A673 (cell line): ENCODE data around the gene NDST4. TPM values are rescaled to one million over a fixed set of nuclear protein-coding genes. Genes with fewer than 3 reads are reported as not detected.

Experiments used
- BruUV-seq: library from RNA; stranded (reverse); fragments of 400-500 nt; replicated peaks from 2 replicates; lab custom pipeline; 2021; lab: Mats Ljungman, UMichigan
- CTCF ChIA-PET: fragments of 300-600 bp; sonication (Branson Sonifier 250); formaldehyde crosslinking; loops from one replicate; lab custom pipeline; 2022; ENCODE audit warnings: antibody characterized with exemption; lab: Charles Lee
- POLR2A ChIA-PET: fragments of 300-600 bp; sonication (Branson Sonifier 250); formaldehyde crosslinking; loops from one replicate; lab custom pipeline; 2022; ENCODE audit warnings: antibody characterized with exemption; ENCODE audit not compliant: low non-redundant PET; lab: Charles Lee
- DNase-seq: peaks from one replicate; pipeline ENCODE4 v3.0.0-alpha.2; 2015; ENCODE audit warnings: low spot score
- H3K27ac ChIP-seq: fragments of 200-600 bp; sonication (generic); 2 replicates; pipeline ENCODE4 v1.5.1; 2016; ENCODE audit warnings: mixed run types, low read depth, mild to moderate bottlenecking, mixed read lengths, antibody characterized with exemption, low read length; ENCODE audit not compliant: poor library complexity, severe bottlenecking
- H3K27me3 ChIP-seq: fragments of 200-600 bp; sonication (generic); replicated peaks from 2 replicates; pipeline ENCODE4 v1.6.1; 2017; ENCODE audit warnings: mixed run types, low read depth, mild to moderate bottlenecking, mixed read lengths, antibody characterized with exemption, low read length; ENCODE audit not compliant: insufficient read depth, poor library complexity
- H3K36me3 ChIP-seq: fragments of 200-600 bp; sonication (generic); 2 replicates; pipeline ENCODE4 v1.6.1; 2016; ENCODE audit warnings: mixed run types, mild to moderate bottlenecking, mixed read lengths, antibody characterized with exemption, low read length; ENCODE audit not compliant: insufficient read depth, poor library complexity, severe bottlenecking
- H3K4me1 ChIP-seq: fragments of 200-600 bp; sonication (generic); 2 replicates; pipeline ENCODE4 v1.6.1; 2017; ENCODE audit warnings: mixed run types, mild to moderate bottlenecking, mixed read lengths, antibody characterized with exemption, low read length; ENCODE audit not compliant: insufficient read depth, poor library complexity, severe bottlenecking
- H3K4me3 ChIP-seq: fragments of 200-600 bp; sonication (generic); 2 replicates; pipeline ENCODE4 v1.5.1; 2016; ENCODE audit warnings: low read depth, mixed run types, mild to moderate bottlenecking, mixed read lengths, low read length; ENCODE audit not compliant: poor library complexity, severe bottlenecking
- H3K9me3 ChIP-seq: fragments of 200-600 bp; sonication (generic); 2 replicates; pipeline ENCODE4 v1.6.1; 2016; ENCODE audit warnings: mixed run types, low read depth, mild to moderate bottlenecking, mixed read lengths, antibody characterized with exemption, low read length; ENCODE audit not compliant: poor library complexity, severe bottlenecking
- CTCF ChIP-seq: fragments of 300-800, 200-600 bp; sonication (generic); conservative IDR thresholded peaks from 2 replicates; pipeline ENCODE4 v1.5.1; 2017; ENCODE audit warnings: low read depth, mild to moderate bottlenecking, antibody characterized with exemption, low read length, moderate library complexity, mixed read lengths
- EZH2 ChIP-seq: fragments of 200-600 bp; sonication (generic); IDR thresholded peaks from 2 replicates; pipeline ENCODE4 v1.6.1; 2017; ENCODE audit warnings: borderline replicate concordance, low read depth, mild to moderate bottlenecking, mixed read lengths, antibody characterized with exemption, low read length; ENCODE audit not compliant: poor library complexity, severe bottlenecking
- intact Hi-C: fragments of 100-400 bp; cut with micrococcal nuclease; formaldehyde crosslinking; loops from one replicate; pipeline ENCODE4 v1.10.0; 2022; ENCODE audit not compliant: unreplicated experiment
- total RNA-seq: library from RNA; stranded (reverse); gene quantifications from 2 replicates; pipeline ENCODE4 v1.2.3, GENCODE V29; 2021

Gene NDST4
- total RNA-seq, 1 experiment from 2014 or later, result 32.8 TPM

- H3K9me3 ChIP-seq, result no peaks in the 10 kb centered on the region
- no peak overlapping the region for H3K27ac ChIP-seq
- H3K36me3 ChIP-seq, result no peaks in the 10 kb centered on the region
- H3K4me1 ChIP-seq, result no peaks in the 10 kb centered on the region
- BruUV-seq, result no TSS peak
- no peak for DNase-seq
- CTCF ChIA-PET, result no interaction called here
- POLR2A ChIA-PET, result no interaction called here
- no peaks in the 10 kb centered on the region for H3K27me3 ChIP-seq
- TF ChIP-seq CTCF (no peak), EZH2 (no peak)
- H3K4me3 ChIP-seq, result no peak overlapping the region
- intact Hi-C loops, result no loop called here
Measured at GRCh38 chr4:114860786-114861185, 252.6 kb downstream of the NDST4 start.

- no peak overlapping the region for H3K27ac ChIP-seq
- no peaks in the 10 kb centered on the region for H3K9me3 ChIP-seq
- ChIA-PET POLR2A (no interaction called here), CTCF (no interaction called here)
- TF ChIP-seq EZH2, result no peak
- no peak for TF ChIP-seq CTCF
- no peak overlapping the region for H3K4me3 ChIP-seq
- DNase-seq, result no peak
- BruUV-seq, result no TSS peak
- no peaks in the 10 kb centered on the region for H3K4me1 ChIP-seq
- H3K27me3 ChIP-seq, result no peaks in the 10 kb centered on the region
- intact Hi-C loops, result no loop called here
- no peaks in the 10 kb centered on the region for H3K36me3 ChIP-seq
Measured at GRCh38 chr4:114857831-114858230, 255.6 kb downstream of the NDST4 start.

GRCh38 chr4:114839986-114840385 is 273.4 kb downstream of the NDST4 start:
- DNase-seq, result no peak
- intact Hi-C loops, result no loop called here
- H3K27ac ChIP-seq, result no peak overlapping the region
- H3K4me3 ChIP-seq, result no peak overlapping the region
- BruUV-seq, result no TSS peak
- H3K36me3 ChIP-seq, result peaks cover 14% of the 10 kb centered on the region
- ChIA-PET POLR2A (interaction anchor here (0.6 kb wide), 1 partner anchor 381 kb away, joined by 5 read pairs; no protein-coding TSS in a partner anchor), CTCF (no interaction called here)
- H3K9me3 ChIP-seq, result no peaks in the 10 kb centered on the region
- H3K27me3 ChIP-seq, result no peaks in the 10 kb centered on the region
- TF ChIP-seq CTCF (no peak), EZH2 (no peak)
- H3K4me1 ChIP-seq, result no peaks in the 10 kb centered on the region
